Esophagus muscularis mucosa (tissue), 4 donors: ENCODE measurements around the gene DISC1.

ENCODE experiments used
- CTCF ChIP-seq, 3 experiments: fragments of 200-600 bp in 2 of 3; fragments of 450-650 bp in 1 of 3; sonication (generic) in 2 of 3; IDR thresholded peaks; one replicate each; pipeline ENCODE4 v1.5.1; 2017 to 2019; ENCODE audit warnings: antibody characterized with exemption in 3 of 3, mild to moderate bottlenecking in 2 of 3, moderate library complexity in 1 of 3
- EP300 ChIP-seq: sonication (generic); formaldehyde crosslinking; IDR thresholded peaks from one replicate; pipeline ENCODE4 v1.6.1; 2017; ENCODE audit warnings: antibody characterized with exemption
- POLR2A ChIP-seq: fragments of 450-650 bp; IDR thresholded peaks from one replicate; pipeline ENCODE4 v1.6.1; 2017; ENCODE audit warnings: antibody characterized with exemption, moderate library complexity, mild to moderate bottlenecking, low read depth

GRCh38 chr1:232017057-232017456, 390.5 kb downstream of the DISC1 start:
- TF ChIP-seq CTCF (IDR thresholded peaks at IDR 0.05), result no peak
- TF ChIP-seq EP300, result no peak
- no peak for TF ChIP-seq POLR2A
